Osteoblast (primary cell): Measurements from ENCODE around the gene GSTM5. TPM values are rescaled to one million over a fixed set of nuclear protein-coding genes. Genes with fewer than 3 reads are reported as not detected.

Experiments used
- DNase-seq: peaks from one replicate; pipeline ENCODE4 v3.0.0; 2011; ENCODE audit warnings: low spot score, mixed read lengths; ENCODE audit not compliant: insufficient read length; ENCODE audit errors: missing footprints
- H2AFZ ChIP-seq: 2 replicates; pipeline ENCODE4 v1.6.0; 2011; ENCODE audit warnings: mild to moderate bottlenecking, low read length
- H3K27ac ChIP-seq: 2 replicates; pipeline ENCODE4 v1.5.1; 2011; ENCODE audit warnings: mild to moderate bottlenecking, low read depth, low read length, moderate library complexity
- H3K27me3 ChIP-seq: 2 replicates; pipeline ENCODE4 v1.6.0; 2012; ENCODE audit warnings: mild to moderate bottlenecking, control low read depth, inconsistent platforms, low read length, moderate library complexity; ENCODE audit not compliant: insufficient read depth
- H3K36me3 ChIP-seq: 2 replicates; pipeline ENCODE4 v1.5.1; 2011; ENCODE audit warnings: mild to moderate bottlenecking, low read length, control low read depth, moderate library complexity; ENCODE audit not compliant: insufficient read depth
- H3K4me1 ChIP-seq: 2 replicates; pipeline ENCODE4 v1.5.1; 2011; ENCODE audit warnings: mild to moderate bottlenecking, low read length, control low read depth, moderate library complexity; ENCODE audit not compliant: insufficient read depth
- H3K4me2 ChIP-seq: 2 replicates; pipeline ENCODE4 v1.6.0; 2011; ENCODE audit warnings: mild to moderate bottlenecking, low read length; ENCODE audit not compliant: insufficient read depth
- H3K4me3 ChIP-seq: fragments of 200-600 bp; sonication (generic); 3 replicates; pipeline ENCODE4 v1.5.1; 2012; ENCODE audit warnings: mild to moderate bottlenecking, low read length, inconsistent platforms; ENCODE audit not compliant: insufficient read depth
- H3K79me2 ChIP-seq: 2 replicates; pipeline ENCODE4 v1.6.0; 2012; ENCODE audit warnings: mild to moderate bottlenecking, low read length, control low read depth, inconsistent platforms; ENCODE audit not compliant: insufficient read depth
- H3K9me3 ChIP-seq: 2 replicates; pipeline ENCODE4 v1.5.1; 2011; ENCODE audit warnings: low read depth, low read length, control low read depth
- H4K20me1 ChIP-seq: 2 replicates; pipeline ENCODE4 v1.6.0; 2012; ENCODE audit warnings: mild to moderate bottlenecking, low read length, control low read depth; ENCODE audit not compliant: insufficient read depth
- total RNA-seq: library from RNA; depleted of rRNA; stranded (reverse); fragments of >200 nt; gene quantifications from 2 replicates; pipeline ENCODE4 v1.2.3, GENCODE V29; 2012
- TF ChIP-seq, protein P1 (sequence below): IDR thresholded peaks from 2 replicates; pipeline ENCODE4 v1.5.1; 2011; ENCODE audit warnings: mild to moderate bottlenecking, low read depth, low read length, moderate library complexity; ENCODE audit errors: extremely low read depth

The GSTM5 gene
- total RNA-seq, 1 donor: 4.3 TPM

DNA sequence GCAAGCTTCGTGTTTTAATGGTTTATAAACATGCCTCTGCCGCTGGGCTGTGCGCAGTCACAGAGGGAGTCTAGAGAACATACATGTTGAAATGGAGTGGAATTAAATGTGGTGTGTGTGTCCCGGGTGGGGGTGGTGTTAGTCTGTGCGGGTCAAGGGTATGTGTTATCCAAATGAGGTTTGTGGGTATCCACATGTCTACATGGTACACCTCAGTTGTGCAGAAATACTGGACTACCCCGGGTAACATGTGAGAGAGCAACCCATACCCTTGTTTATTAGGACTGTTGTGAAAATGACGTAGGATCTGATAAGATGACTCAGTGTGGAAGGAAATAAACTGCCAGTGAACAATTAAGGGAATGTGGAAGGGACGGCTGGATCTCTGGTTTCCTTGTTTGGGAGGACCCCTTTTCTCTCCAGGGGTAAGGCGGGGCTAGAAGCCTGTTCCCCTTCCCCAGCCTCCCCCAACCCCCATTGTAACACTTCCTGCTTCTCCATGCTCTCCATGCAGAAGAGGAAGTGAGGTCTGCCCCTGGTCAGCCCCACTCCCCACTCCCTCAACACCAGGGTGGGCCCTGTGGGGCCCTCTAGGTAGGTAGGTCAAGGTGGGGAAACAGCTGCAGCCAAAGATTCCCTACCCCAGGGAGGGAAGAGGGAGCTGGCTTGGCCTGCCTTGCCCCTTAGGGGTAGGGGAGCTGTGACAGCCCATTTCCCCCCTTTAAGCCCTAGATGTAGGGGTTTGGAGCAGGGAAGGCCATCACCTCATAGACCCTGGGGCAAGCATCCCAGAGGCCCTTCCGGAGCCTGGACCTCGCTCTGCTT is 51.0 kb downstream of the GSTM5 start:
- Histone ChIP-seq H3K4me1 (no peaks in the 10 kb centered on the region), H2AFZ (no peak overlapping the region), H4K20me1 (no peaks in the 10 kb centered on the region), H3K27ac (no peak overlapping the region), H3K79me2 (no peaks in the 10 kb centered on the region), H3K27me3 (peaks cover 2% of the 10 kb centered on the region), H3K4me2 (no peak overlapping the region), H3K36me3 (no peaks in the 10 kb centered on the region), H3K9me3 (no peaks in the 10 kb centered on the region), H3K4me3 (no peak overlapping the region)
- TF ChIP-seq, protein P1, sequence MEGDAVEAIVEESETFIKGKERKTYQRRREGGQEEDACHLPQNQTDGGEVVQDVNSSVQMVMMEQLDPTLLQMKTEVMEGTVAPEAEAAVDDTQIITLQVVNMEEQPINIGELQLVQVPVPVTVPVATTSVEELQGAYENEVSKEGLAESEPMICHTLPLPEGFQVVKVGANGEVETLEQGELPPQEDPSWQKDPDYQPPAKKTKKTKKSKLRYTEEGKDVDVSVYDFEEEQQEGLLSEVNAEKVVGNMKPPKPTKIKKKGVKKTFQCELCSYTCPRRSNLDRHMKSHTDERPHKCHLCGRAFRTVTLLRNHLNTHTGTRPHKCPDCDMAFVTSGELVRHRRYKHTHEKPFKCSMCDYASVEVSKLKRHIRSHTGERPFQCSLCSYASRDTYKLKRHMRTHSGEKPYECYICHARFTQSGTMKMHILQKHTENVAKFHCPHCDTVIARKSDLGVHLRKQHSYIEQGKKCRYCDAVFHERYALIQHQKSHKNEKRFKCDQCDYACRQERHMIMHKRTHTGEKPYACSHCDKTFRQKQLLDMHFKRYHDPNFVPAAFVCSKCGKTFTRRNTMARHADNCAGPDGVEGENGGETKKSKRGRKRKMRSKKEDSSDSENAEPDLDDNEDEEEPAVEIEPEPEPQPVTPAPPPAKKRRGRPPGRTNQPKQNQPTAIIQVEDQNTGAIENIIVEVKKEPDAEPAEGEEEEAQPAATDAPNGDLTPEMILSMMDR: no peak
- DNase-seq: peak; percentile 95

DNA sequence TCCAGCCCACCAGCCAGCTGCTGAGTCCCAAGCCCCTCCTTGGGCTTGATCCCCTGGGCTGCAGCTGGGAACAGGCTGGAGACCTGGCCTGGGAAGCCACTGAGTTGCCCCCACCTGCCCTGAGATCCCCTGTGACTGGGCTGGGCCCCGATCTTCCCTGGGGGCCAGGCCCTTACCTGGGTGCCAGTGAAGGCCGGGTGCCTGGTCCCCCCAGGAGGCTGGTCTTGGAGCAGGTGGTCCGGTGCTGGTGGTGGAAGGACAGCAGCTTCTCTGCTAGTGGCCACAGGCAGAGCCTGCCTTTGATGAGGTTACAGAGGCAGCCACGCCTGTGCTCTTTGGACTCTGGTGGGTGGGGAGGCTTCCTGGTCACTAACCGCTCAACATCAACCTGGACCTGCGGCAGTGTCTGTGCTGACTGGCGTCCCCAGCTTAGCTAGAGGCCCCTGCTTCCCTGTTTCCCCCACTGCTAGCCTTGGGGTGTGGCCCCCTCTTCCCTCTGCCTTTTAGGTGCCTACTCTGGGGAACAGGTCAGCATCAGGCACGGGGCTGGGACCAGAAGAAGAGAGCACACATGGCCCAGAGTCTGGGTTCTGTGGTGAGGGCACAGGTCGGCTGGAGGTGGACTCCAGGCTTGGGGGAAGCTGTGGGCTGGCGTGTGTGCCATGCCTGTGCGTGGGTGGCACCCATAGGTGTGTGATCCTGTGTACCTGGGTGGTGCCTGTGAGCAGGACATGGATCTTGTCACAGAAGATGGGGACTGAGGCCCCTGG is 51.8 kb downstream of the GSTM5 start, which contains the start of gene EPS8L3:
TSS of gene EPS8L3 (minus strand) at position 278 of the 770 bp plus-strand sequence. CDS start 2,174 bp downstream, outside the sequence.
- Histone ChIP-seq H3K4me3 (no peak within 1 kb of the TSS), H3K4me2 (no peak within 1 kb of the TSS), H4K20me1 (no peaks in the 10 kb centered on the region), H2AFZ (no peak within 1 kb of the TSS), H3K27me3 (peaks cover 2% of the 10 kb centered on the region), H3K79me2 (no peaks in the 10 kb centered on the region), H3K36me3 (no peaks in the 10 kb centered on the region), H3K4me1 (no peaks in the 10 kb centered on the region), H3K27ac (no peak within 1 kb of the TSS), H3K9me3 (no peaks in the 10 kb centered on the region)
- DNase-seq: peak; percentile 67
- TF ChIP-seq, protein P1: no peak

DNA sequence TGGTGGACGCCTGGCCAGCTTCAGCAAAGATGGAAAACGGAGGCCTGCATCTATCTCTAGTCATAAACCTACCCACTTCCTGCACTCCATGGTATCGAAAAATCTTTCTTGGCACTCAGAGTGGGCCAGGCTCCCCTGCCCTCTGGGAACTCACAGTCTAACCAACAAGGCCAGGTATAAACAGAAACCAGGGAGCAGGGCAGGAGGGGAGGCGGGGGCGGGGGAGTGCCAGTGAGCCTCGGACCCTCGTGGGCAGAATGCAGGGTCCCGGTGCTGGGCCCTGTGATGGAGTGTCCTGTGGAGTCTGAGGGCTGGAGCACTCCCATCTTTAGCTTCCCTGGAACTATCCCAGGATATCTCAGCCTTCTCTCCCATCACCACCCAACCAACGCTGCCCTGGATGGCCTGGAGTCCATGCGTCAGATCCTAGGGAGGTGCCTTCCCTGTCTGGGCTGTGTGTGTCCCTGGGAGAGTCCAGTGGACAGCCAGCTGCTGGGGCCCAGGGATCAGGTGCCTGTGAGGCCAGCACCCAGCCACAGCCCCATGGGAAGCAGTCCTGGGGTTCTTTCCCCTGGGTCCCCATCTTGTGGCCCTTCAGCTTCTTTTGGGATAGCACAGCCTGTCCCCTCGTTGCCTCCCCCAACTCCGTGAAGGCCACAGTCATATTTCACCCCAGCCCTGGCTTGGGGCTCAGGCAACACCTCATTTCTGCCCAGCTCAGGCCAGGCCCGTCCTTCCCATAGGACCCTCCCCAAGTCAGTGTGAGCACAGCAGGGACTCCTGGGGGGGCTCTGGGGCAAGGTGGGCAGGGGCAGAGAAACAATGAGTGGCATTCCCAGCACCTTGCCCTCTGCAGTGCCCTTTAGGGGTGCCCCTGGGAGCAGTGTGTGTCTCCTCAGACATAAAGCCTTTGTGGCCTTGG is 52.8 kb downstream of the GSTM5 start:
- Histone ChIP-seq H3K27me3 (peaks cover 2% of the 10 kb centered on the region), H3K27ac (no peak overlapping the region), H3K4me3 (no peak overlapping the region), H3K4me2 (no peak overlapping the region), H3K79me2 (no peaks in the 10 kb centered on the region), H3K9me3 (no peaks in the 10 kb centered on the region), H2AFZ (no peak overlapping the region), H3K36me3 (no peaks in the 10 kb centered on the region), H4K20me1 (no peaks in the 10 kb centered on the region), H3K4me1 (peaks cover 5% of the 10 kb centered on the region)
- DNase-seq: peak; percentile 62
- TF ChIP-seq, protein P1: no peak
